HFF-Myc (cell line): ENCODE data around the gene CCND2.

Experiments
- DNase-seq: peaks from one replicate; pipeline ENCODE4 v3.0.0-alpha.2; 2011; ENCODE audit warnings: low read depth; ENCODE audit errors: extremely low read depth
- H3K4me3 ChIP-seq: replicated peaks from 2 replicates; pipeline ENCODE4 v1.5.1; 2011; ENCODE audit warnings: low read depth, mild to moderate bottlenecking, control low read depth, low read length
- CTCF ChIP-seq: IDR thresholded peaks from 2 replicates; pipeline ENCODE4 v1.5.1; 2012; ENCODE audit warnings: mild to moderate bottlenecking, low read depth, low read length, control low read depth; ENCODE audit errors: missing control alignments

CCND2 gene

GRCh38 chr12:4244868-4245267, 28.7 kb upstream of the CCND2 start:
- no peak for TF ChIP-seq CTCF
- no peak for DNase-seq
- no peak overlapping the region for H3K4me3 ChIP-seq

- H3K4me3 ChIP-seq = no peak overlapping the region
These were observed 28.1 kb upstream of the CCND2 start for GRCh38 chr12:4245446-4245845.

GRCh38 chr12:4246116-4246515, 27.4 kb upstream of the CCND2 start:
- no peak for DNase-seq
- H3K4me3 ChIP-seq = no peak overlapping the region
- TF ChIP-seq CTCF = no peak

More at GRCh38 chr12:4245446-4245845, 28.1 kb upstream of the CCND2 start:
- no peak for TF ChIP-seq CTCF
- DNase-seq = no peak

- no peak overlapping the region for H3K4me3 ChIP-seq
- TF ChIP-seq CTCF = no peak
- DNase-seq = no peak
These were observed 22.9 kb upstream of the CCND2 start for GRCh38 chr12:4250691-4251090.

GRCh38 chr12:4251216-4251891, 22.2 kb upstream of the CCND2 start:
- DNase-seq = no peak
- TF ChIP-seq CTCF = no peak
- no peak overlapping the region for H3K4me3 ChIP-seq

GRCh38 chr12:4251967-4252366, 21.6 kb upstream of the CCND2 start:
- no peak for DNase-seq
- H3K4me3 ChIP-seq = no peak overlapping the region
- TF ChIP-seq CTCF = no peak

- TF ChIP-seq CTCF = no peak
- H3K4me3 ChIP-seq = no peak overlapping the region
- no peak for DNase-seq
These were observed 21.0 kb upstream of the CCND2 start for GRCh38 chr12:4252601-4253000.
